Measurements from ENCODE around the gene PDLIM5. TPM values are rescaled to one million over a fixed set of nuclear protein-coding genes. Genes with fewer than 3 reads are reported as not detected.

The PDLIM5 gene
- total and polyA plus RNA-seq, 4 experiments from 2014 or later: 37.4 to 57.5 (median 44.6) TPM

DNA sequence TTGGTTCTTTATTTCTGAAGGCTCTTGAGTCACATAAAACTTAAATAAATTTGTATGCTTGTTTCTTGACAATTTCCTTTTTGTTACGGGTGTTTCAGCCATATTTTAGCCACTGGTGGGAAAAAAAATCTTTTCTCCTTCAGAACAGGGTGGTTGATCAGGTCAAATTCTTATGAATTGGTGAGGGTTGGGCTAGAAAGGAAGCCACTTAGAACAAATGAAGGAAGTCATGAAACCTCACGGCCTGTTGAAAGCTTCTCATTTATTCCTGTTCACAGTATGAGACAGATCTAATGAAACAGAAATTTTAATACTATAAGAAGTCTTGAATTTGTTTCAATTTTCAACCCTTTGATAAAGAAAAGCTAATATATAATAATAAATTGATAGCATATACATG lies 12.1 kb upstream of the PDLIM5 start:
- Mint-ChIP-seq H3K27ac (peak overlapping the region in 1 of 7 donors; percentile 5), H3K27me3 (peaks cover under 1 to 3% of the 10 kb centered on the region in 2 donors), H3K36me3 (no peaks in the 10 kb centered on the region), H3K4me1 (no peaks in the 10 kb centered on the region), H3K9me3 (peaks cover 0 to 2% (median 0%) of the 10 kb centered on the region in 8 donors), H3K4me3 (no peak overlapping the region)
- no peaks in the 10 kb centered on the region for H3K36me3 ChIP-seq (ENCODE audit: insufficient read depth, low read length)
- no peaks in the 10 kb centered on the region for H3K27me3 ChIP-seq (ENCODE audit: insufficient read depth, low read length)
- no peak overlapping the region for H3K4me3 ChIP-seq (ENCODE audit: low read length in 2 of 2)
- intact Hi-C loops (cut with micrococcal nuclease): no loop called here
- ChIA-PET POLR2A (ENCODE audit: partially characterized antibody) (no interaction called here), CTCF (ENCODE audit: partially characterized antibody) (interaction anchor here (2.0 kb wide), 1 partner anchor 32 kb away, joined by 6 read pairs; no protein-coding TSS in a partner anchor)
- H3K27ac ChIP-seq (ENCODE audit: low read depth, low read length): no peak overlapping the region
- no peaks in the 10 kb centered on the region for H3K4me1 ChIP-seq (ENCODE audit: insufficient read depth, low read length)
- H3K9me3 ChIP-seq (ENCODE audit: control insufficient read depth in 1 of 2, low read length in 2 of 2): no peaks in the 10 kb centered on the region
- DNase-seq: no peak

DNA sequence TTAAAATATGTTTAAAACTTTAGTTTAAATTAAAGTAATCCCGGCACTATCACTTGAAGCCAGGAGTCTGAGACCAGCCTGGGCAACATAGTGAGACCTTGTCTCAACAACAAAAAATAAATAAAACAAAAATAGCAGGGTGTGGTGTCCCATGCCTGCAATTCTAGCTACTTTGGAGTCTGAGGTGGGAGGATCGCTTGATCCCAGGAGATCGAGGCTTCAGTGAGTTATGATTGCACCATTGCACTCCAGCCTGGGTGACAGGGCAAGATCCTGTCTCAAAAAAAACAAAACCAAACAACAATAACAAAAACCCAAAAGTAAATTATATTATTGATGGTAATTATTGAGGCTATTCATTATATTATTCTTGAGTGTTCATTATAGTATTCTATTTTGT lies 9.9 kb upstream of the PDLIM5 start:
- Histone ChIP-seq H3K27ac (ENCODE audit: low read depth, low read length) (no peak overlapping the region), H3K4me3 (ENCODE audit: low read length in 2 of 2) (no peak overlapping the region), H3K36me3 (ENCODE audit: insufficient read depth, low read length) (no peaks in the 10 kb centered on the region), H3K4me1 (ENCODE audit: insufficient read depth, low read length) (no peaks in the 10 kb centered on the region), H3K9me3 (ENCODE audit: control insufficient read depth in 1 of 2, low read length in 2 of 2) (no peaks in the 10 kb centered on the region), H3K27me3 (ENCODE audit: insufficient read depth, low read length) (no peaks in the 10 kb centered on the region)
- Mint-ChIP-seq H3K27me3 (peaks cover 1 to 3% of the 10 kb centered on the region in 2 donors), H3K4me3 (no peak overlapping the region), H3K9me3 (no peaks in the 10 kb centered on the region), H3K27ac (no peak overlapping the region), H3K36me3 (no peaks in the 10 kb centered on the region), H3K4me1 (no peaks in the 10 kb centered on the region)
- CTCF ChIA-PET (ENCODE audit: partially characterized antibody): no interaction called here
- POLR2A ChIA-PET (ENCODE audit: partially characterized antibody): interaction anchor here (0.6 kb wide), 1 partner anchor 101 kb away, joined by 3 read pairs; no protein-coding TSS in a partner anchor
- intact Hi-C loops (cut with micrococcal nuclease): no loop called here
- no peak for DNase-seq

DNA sequence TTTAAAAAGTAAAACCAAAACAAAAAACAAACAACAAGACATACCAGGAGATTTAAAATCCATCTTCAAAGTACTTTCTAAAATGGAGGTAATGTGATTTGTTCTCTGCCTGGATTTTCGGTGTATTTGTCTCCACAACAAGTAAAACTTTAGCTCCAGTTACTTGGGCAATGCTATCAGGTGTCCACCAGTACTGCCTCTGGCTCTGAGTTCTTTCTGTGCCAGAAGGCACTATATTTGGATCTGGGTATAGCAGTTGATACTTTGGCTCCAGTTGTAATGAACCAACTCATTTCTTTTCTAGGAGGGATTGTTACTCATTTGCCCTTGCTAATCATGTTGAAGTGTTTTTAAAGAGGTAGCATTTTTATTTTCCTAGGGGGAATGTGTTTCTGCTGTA lies 9.5 kb upstream of the PDLIM5 start:
- Histone ChIP-seq H3K4me1 (ENCODE audit: insufficient read depth, low read length) (no peaks in the 10 kb centered on the region), H3K27ac (ENCODE audit: low read depth, low read length) (no peak overlapping the region), H3K36me3 (ENCODE audit: insufficient read depth, low read length) (no peaks in the 10 kb centered on the region), H3K4me3 (ENCODE audit: low read length in 2 of 2) (no peak overlapping the region), H3K27me3 (ENCODE audit: insufficient read depth, low read length) (no peaks in the 10 kb centered on the region), H3K9me3 (ENCODE audit: control insufficient read depth in 1 of 2, low read length in 2 of 2) (no peaks in the 10 kb centered on the region)
- Mint-ChIP-seq H3K27ac (peak overlapping the region in 1 of 7 donors; percentile 42), H3K4me1 (no peaks in the 10 kb centered on the region), H3K27me3 (peaks cover 6 to 7% of the 10 kb centered on the region in 2 donors), H3K9me3 (no peaks in the 10 kb centered on the region), H3K4me3 (no peak overlapping the region), H3K36me3 (no peaks in the 10 kb centered on the region)
- ChIA-PET POLR2A (ENCODE audit: partially characterized antibody) (no interaction called here), CTCF (ENCODE audit: partially characterized antibody) (no interaction called here)
- intact Hi-C loops (cut with micrococcal nuclease): no loop called here
- no peak for DNase-seq

DNA sequence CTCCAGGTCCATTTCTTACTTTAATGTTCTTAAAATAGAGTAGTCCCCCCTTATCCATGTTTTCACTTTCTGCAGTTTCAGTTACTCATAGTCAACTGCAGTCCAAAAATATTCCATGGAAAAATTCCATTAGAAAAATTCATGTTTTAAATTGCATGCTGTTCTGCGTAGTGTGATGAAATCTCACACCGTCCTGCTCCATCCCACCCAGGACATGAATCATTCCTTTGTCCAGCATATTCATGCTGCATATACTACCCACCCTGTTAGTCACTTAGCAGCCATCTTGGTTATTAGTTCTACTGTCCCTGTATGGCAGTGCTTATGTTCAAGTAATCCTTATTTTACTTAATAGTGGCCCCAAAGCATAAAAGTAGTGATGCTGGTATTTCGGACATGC lies 5.4 kb upstream of the PDLIM5 start:
- ChIA-PET CTCF (ENCODE audit: partially characterized antibody) (no interaction called here), POLR2A (ENCODE audit: partially characterized antibody) (no interaction called here)
- Histone ChIP-seq H3K27me3 (ENCODE audit: insufficient read depth, low read length) (peaks cover 4% of the 10 kb centered on the region), H3K4me1 (ENCODE audit: insufficient read depth, low read length) (peaks cover 7% of the 10 kb centered on the region), H3K36me3 (ENCODE audit: insufficient read depth, low read length) (no peaks in the 10 kb centered on the region), H3K9me3 (ENCODE audit: control insufficient read depth in 1 of 2, low read length in 2 of 2) (no peaks in the 10 kb centered on the region), H3K27ac (ENCODE audit: low read depth, low read length) (no peak overlapping the region), H3K4me3 (ENCODE audit: low read length in 2 of 2) (no peak overlapping the region)
- intact Hi-C loops (cut with micrococcal nuclease): no loop called here
- peaks cover 4 to 6% (median 5%) of the 10 kb centered on the region in 4 donors for H3K4me1 Mint-ChIP-seq
- no peak for DNase-seq
- no peak overlapping the region for H3K27ac Mint-ChIP-seq
- peaks cover 9 to 13% of the 10 kb centered on the region in 2 donors for H3K27me3 Mint-ChIP-seq
- no peak overlapping the region for H3K4me3 Mint-ChIP-seq
- no peaks in the 10 kb centered on the region for H3K36me3 Mint-ChIP-seq
- no peaks in the 10 kb centered on the region for H3K9me3 Mint-ChIP-seq

DNA sequence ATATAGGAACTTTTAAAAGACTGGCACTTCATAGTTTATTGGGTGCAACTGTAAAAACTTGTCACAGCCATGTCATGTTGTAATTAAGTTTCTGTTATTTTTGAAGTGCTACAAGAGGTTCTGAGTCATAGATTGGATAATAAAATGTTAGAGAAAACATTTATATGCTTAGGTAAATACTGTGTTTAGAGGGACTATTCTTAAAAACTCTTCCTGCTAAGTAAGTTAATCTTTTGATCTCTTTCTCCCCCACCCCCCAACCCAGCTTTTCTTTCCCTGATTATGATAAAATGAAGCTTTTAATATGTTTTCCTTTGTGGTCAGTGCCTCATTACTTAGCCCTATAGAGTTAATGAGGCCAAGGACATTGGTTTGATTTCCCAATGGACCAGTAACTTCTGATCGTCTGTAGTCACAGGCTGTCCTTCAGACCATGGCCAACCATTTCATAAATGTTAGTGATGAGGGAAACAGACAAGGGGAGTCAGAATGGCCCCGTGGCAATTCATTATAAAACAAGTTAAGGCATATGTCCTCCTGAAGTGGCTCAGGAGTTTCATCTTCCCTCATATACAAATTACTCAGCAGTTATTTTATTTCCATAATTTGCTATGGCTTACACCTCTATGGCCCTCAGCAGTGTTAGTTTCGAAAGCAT lies 3.9 kb upstream of the PDLIM5 start:
- Histone ChIP-seq H3K27ac (ENCODE audit: low read depth, low read length) (no peak overlapping the region), H3K36me3 (ENCODE audit: insufficient read depth, low read length) (no peaks in the 10 kb centered on the region), H3K4me3 (ENCODE audit: low read length in 2 of 2) (no peak overlapping the region), H3K27me3 (ENCODE audit: insufficient read depth, low read length) (peaks cover 4% of the 10 kb centered on the region), H3K9me3 (ENCODE audit: control insufficient read depth in 1 of 2, low read length in 2 of 2) (no peaks in the 10 kb centered on the region), H3K4me1 (ENCODE audit: insufficient read depth, low read length) (peaks cover 11% of the 10 kb centered on the region)
- DNase-seq: no peak
- Mint-ChIP-seq H3K36me3 (no peaks in the 10 kb centered on the region), H3K4me3 (no peak overlapping the region), H3K27me3 (peaks cover 9 to 13% of the 10 kb centered on the region in 2 donors), H3K27ac (no peak overlapping the region), H3K9me3 (no peaks in the 10 kb centered on the region), H3K4me1 (peaks cover 7 to 13% (median 11%) of the 10 kb centered on the region in 4 donors)
- POLR2A ChIA-PET (ENCODE audit: partially characterized antibody): no interaction called here
- CTCF ChIA-PET (ENCODE audit: partially characterized antibody): no interaction called here
- intact Hi-C loops (cut with micrococcal nuclease): no loop called here

DNA sequence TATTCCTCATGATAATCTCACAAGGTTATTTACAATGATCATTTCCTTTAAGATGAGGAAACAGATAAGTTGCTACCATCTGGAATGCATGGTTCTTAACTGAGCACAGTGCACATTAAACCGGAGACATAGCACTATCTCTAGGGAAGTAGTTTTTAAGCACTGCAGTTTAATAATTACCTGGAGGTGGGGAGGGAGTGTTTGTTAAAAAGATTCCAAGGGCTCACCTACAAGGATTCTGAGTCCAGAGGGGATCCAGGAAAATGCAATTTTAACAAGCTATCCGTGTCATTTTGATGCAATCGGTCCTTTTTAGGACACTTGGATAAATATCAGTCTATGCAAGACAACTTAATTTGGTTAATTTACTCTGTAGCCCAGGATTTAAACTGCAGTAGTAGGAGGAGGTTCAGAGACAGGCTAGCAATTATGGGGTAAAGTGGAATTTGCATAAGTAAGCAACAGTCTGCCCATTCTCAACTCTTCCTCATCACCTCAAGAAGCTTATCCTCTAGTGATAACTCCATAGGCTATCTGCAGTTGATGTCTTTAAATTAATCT lies 2.8 kb upstream of the PDLIM5 start:
- no peaks in the 10 kb centered on the region for H3K36me3 ChIP-seq (ENCODE audit: insufficient read depth, low read length)
- ChIA-PET POLR2A (ENCODE audit: partially characterized antibody) (no interaction called here), CTCF (ENCODE audit: partially characterized antibody) (no interaction called here)
- Mint-ChIP-seq H3K27ac (no peak overlapping the region), H3K36me3 (no peaks in the 10 kb centered on the region), H3K9me3 (no peaks in the 10 kb centered on the region), H3K4me3 (peak overlapping the region in 1 of 8 donors; percentile 28), H3K27me3 (peaks cover 9 to 13% of the 10 kb centered on the region in 2 donors), H3K4me1 (peaks cover 14 to 23% (median 19%) of the 10 kb centered on the region in 4 donors)
- no peak overlapping the region for H3K4me3 ChIP-seq (ENCODE audit: low read length in 2 of 2)
- intact Hi-C loops (cut with micrococcal nuclease): no loop called here
- no peaks in the 10 kb centered on the region for H3K9me3 ChIP-seq (ENCODE audit: control insufficient read depth in 1 of 2, low read length in 2 of 2)
- DNase-seq: no peak
- no peak overlapping the region for H3K27ac ChIP-seq (ENCODE audit: low read depth, low read length)
- H3K4me1 ChIP-seq (ENCODE audit: insufficient read depth, low read length): peaks cover 17% of the 10 kb centered on the region
- peaks cover 4% of the 10 kb centered on the region for H3K27me3 ChIP-seq (ENCODE audit: insufficient read depth, low read length)

DNA sequence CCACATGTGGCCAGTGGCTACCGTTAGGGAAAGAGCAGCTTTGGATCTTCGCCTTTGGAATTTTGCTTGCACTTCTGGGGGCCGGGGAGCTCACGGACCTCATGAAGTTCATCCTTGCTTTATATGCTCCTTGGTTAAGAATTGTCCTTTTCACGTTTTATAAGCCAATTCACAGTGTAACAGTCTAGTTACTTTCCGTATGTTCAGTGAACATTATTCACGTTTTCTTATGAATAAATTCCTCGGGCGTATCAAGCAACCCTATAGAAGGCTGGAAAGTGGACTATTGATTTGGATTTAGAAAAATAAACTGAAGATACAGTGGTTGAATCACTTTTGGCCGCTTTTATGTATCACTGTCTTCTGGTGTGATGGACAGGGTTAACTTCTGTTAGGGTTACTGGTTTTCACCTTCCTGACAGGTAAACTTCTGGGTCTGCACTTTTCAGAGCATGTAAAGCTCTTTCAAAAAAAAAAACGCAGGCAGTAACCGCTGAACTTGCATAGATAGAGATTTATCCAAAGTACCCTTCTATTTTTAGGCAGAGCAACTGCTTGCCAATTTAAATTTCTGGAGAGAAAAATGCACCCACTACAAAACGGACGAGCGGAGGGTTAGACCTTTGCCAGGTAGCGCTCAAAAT lies 569 bp upstream of the PDLIM5 start:
- Mint-ChIP-seq H3K27ac (peak overlapping the region; percentile 36 to 92 (median 78)), H3K27me3 (peaks cover 9 to 13% of the 10 kb centered on the region in 2 donors), H3K4me3 (peak overlapping the region; percentile 85 to 93 (median 90)), H3K4me1 (peaks cover 18 to 34% (median 21%) of the 10 kb centered on the region in 4 donors), H3K9me3 (no peaks in the 10 kb centered on the region), H3K36me3 (peaks cover 0 to 7% of the 10 kb centered on the region in 2 donors)
- peaks cover 4% of the 10 kb centered on the region for H3K27me3 ChIP-seq (ENCODE audit: insufficient read depth, low read length)
- peak overlapping the region; percentile 66 to 86 for H3K4me3 ChIP-seq (ENCODE audit: low read length in 2 of 2)
- intact Hi-C loops (cut with micrococcal nuclease): loop anchor here (2.0 to 5.0 kb wide), 2 partner anchors 44 to 244 kb away; partner anchors contain the start of gene SMARCAD1
- peaks cover 17% of the 10 kb centered on the region for H3K4me1 ChIP-seq (ENCODE audit: insufficient read depth, low read length)
- no peaks in the 10 kb centered on the region for H3K36me3 ChIP-seq (ENCODE audit: insufficient read depth, low read length)
- H3K9me3 ChIP-seq (ENCODE audit: control insufficient read depth in 1 of 2, low read length in 2 of 2): no peaks in the 10 kb centered on the region
- ChIA-PET CTCF (ENCODE audit: partially characterized antibody) (interaction anchor here (1.0 kb wide), 1 partner anchor 44 kb away, joined by 8 read pairs; no protein-coding TSS in a partner anchor), POLR2A (ENCODE audit: partially characterized antibody) (interaction anchor here (2.7 kb wide), 1 partner anchor 243 kb away, joined by 7 read pairs; the partner anchor contains the start of gene SMARCAD1)
- peak overlapping the region; percentile 66 for H3K27ac ChIP-seq (ENCODE audit: low read depth, low read length)
- peak in 1 of 5 donors; percentile 5 for DNase-seq

Measured in CD4-positive, alpha-beta memory T cell (primary cell).